GM19372 (cell line): Measurements from ENCODE around the gene CFD.
"Not testable (repeated sequence)": the region's sequence is repeated elsewhere in the genome, so short reads cannot be mapped to it uniquely, and the experiment has no call there.

Experiments
- ATAC-seq: cut with Tn5 transposase; IDR thresholded peaks from one replicate; pipeline ENCODE4 v1.9.1; 2021; ENCODE audit warnings: mild to moderate bottlenecking, low read depth, moderate library complexity; ENCODE audit not compliant: unreplicated experiment

The CFD gene

DNA sequence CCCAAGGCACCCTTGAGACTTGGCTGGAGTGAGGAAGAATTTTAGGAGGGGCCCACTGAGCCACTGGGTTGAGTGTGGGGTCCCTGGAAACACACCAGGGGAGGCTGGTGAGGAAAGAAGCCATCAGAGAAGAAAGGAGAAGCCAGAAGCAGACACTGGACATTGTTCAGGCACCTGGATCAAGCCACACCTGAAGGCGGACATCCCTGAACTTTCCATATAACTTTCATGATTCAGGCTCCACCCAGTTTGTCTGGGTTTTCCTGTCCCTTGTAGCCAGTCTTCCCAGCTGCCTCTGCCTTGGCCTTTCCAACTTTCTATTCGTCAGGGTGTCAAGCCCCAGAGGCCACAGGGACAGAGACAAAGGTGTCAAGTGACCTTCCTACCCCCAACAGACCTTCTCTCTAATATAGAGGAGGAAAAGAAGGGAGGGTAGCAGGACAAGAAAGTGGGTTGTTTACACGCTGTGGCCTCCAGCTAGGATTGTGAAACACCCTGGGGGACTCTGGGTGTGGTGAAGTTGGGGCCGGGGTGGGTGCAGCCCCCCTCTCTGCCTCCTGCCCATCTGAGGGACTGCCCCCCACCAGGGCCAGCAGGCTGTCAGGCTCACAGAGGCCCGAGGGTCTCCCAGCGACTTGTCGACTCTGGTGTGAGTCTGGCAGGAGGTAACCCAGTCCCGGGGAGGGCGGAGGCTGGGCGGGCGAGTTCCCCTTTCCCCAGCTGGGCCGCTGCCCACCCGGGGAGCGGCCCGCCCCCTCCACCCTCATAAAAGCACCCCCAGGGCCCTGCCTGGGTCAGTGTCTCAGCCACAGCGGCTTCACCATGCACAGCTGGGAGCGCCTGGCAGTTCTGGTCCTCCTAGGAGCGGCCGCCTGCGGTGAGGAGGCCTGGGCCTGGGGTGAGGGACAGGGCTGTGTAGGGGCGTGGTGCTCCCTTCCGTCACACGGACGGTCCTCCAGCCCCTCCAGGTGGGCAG, at the start of gene CFD:
CFD (plus strand) TSS at position 797 of the 976 bp plus-strand sequence; CDS start at position 823, 26 bp downstream.
- no peak for ATAC-seq

DNA sequence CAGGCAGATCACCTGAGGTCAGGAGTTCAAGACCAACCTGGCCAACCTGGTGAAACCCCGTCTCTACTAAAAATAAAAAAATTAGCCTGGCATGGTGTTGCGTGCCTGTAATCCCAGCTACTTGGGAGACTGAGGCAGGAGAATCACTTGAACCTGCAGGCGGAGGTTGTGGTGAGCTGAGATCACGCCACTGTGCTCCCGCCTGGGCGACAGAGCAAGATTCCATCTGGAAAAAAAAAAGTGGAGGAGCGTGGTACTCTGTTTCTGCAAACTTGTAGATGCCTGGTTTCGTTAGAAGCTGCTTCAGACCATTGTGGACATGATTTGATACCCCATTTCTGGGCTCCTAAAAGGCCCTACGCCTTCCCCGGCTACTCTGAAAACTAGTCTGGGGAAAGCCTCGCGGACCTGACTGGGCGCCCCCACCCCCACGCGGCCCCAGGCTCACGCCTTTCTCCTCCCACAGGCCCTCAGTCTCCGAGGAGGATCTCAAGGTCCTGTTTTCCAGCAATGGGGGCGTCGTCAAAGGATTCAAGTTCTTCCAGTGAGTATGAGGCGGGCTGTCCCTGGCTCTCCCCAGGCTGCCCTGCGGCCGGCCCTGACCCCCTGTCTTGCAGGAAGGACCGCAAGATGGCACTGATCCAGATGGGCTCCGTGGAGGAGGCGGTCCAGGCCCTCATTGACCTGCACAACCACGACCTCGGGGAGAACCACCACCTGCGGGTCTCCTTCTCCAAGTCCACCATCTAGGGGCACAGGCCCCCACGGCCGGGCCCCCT, 49.2 kb upstream of the CFD start:
- ATAC-seq = no peak

DNA sequence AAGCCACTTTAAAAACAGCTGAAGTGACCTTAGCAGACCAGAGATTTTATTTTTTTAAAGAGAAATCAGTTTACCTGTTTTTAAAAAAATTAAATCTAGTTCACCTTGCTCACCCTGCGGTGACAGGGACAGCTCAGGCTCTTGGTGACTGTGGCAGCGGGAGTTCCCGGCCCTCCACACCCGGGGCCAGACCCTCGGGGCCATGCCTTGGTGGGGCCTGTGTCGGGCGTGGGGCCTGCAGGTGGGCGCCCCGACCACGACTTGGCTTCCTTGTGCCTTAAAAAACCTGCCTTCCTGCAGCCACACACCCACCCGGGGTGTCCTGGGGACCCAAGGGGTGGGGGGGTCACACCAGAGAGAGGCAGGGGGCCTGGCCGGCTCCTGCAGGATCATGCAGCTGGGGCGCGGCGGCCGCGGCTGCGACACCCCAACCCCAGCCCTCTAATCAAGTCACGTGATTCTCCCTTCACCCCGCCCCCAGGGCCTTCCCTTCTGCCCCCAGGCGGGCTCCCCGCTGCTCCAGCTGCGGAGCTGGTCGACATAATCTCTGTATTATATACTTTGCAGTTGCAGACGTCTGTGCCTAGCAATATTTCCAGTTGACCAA, 48.5 kb upstream of the CFD start:
- ATAC-seq = no peak

DNA sequence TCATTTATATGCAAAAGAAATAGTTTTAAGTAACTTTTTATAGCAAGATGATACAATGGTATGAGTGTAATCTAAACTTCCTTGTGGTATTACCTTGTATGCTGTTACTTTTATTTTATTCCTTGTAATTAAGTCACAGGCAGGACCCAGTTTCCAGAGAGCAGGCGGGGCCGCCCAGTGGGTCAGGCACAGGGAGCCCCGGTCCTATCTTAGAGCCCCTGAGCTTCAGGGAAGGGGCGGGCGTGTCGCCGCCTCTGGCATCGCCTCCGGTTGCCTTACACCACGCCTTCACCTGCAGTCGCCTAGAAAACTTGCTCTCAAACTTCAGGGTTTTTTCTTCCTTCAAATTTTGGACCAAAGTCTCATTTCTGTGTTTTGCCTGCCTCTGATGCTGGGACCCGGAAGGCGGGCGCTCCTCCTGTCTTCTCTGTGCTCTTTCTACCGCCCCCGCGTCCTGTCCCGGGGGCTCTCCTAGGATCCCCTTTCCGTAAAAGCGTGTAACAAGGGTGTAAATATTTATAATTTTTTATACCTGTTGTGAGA, 47.9 kb upstream of the CFD start:
- no peak for ATAC-seq

DNA sequence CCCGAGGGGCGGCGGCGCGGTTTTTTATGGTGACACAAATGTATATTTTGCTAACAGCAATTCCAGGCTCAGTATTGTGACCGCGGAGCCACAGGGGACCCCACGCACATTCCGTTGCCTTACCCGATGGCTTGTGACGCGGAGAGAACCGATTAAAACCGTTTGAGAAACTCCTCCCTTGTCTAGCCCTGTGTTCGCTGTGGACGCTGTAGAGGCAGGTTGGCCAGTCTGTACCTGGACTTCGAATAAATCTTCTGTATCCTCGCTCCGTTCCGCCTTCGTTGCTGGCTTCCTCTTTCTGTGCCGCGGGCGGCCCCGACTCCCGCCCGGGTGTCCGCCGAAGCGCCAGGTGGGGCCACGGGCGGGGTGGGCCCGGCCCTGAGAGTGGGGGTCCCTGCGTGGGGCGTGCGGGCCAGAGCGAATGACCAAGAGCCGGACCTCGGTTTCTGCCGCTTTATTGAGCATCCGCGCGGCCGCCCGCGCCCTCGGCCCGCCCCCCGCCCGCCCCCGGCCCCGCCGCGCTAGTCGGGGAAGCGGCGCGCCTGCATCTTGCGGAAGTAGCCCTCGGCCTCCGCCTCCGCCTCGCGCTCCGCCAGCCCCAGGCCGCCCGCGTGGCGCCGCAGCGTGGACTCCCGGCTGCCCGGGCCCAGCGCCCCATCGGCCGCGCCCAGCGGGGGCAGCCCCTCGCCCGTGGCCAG, 47.3 kb upstream of the CFD start:
- ATAC-seq = no peak

DNA sequence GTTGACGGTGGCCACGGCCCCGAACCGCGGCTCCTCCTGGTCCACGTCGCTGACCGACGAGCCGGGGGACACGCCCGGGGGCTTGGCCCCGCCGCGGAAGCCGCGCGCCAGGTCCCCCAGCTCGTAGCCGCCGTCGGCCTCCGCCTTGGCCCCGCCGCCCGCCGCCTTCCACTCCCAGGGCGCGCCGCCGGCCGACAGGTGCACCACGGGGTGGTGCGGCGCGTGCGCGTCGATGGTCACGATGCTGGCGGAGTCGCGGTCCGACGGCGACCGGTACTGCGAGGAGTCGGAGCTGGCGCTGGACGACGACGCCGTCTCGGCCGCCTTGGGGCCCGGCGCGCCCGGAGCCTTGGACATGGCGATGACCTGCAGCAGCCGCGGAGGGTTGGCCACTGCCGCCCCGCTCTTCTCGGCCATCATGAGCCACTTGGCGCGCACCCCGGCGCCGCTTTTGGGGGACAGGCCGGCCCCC, 46.7 kb upstream of the CFD start:
- ATAC-seq = no peak

DNA sequence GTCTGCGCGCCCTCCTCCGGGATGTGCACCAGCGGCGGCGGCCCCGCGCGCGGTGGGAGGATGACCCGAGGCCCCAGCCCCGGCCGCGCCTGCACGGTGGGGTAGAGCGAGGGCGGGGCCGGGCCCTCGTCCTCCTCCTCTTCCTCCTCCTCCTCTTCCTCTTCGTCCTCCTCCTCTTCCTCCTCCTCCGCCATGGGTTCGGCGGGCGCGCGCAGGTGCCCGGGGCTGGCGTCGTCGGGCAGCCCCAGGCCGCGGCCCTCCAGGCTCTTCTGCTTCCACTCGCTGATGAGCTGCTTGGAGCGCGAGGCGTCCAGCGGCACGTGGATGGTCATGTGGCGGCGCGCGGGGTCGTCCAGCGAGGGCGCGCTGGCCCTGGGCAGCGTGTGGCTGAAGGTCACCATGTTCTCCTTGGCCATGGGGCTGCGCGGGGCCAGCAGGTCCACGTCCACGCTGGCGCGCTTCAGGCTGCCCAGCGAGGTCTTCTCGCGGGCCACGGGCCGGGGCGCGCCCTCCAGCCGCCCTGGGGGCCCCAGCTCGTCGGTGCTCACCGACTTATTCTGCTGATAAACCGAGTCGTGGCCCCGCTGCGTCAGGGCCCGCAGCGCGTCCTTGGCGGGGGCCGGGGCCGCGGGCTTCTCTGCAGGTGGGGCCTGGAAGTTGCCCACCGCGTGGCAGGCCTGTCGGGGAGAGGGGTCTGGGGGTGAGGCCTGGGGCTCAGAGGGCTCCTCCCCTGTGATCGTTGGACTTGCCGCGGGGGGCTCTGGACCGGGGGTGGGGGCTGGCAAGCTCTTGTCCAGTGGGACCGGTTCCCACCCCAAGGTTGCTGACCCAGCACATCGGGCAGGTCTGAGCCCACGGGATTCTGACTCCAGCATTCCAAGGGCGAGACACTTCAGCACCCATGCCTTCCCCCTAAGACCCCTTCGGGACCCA, 46.0 kb upstream of the CFD start:
- ATAC-seq = no peak

DNA sequence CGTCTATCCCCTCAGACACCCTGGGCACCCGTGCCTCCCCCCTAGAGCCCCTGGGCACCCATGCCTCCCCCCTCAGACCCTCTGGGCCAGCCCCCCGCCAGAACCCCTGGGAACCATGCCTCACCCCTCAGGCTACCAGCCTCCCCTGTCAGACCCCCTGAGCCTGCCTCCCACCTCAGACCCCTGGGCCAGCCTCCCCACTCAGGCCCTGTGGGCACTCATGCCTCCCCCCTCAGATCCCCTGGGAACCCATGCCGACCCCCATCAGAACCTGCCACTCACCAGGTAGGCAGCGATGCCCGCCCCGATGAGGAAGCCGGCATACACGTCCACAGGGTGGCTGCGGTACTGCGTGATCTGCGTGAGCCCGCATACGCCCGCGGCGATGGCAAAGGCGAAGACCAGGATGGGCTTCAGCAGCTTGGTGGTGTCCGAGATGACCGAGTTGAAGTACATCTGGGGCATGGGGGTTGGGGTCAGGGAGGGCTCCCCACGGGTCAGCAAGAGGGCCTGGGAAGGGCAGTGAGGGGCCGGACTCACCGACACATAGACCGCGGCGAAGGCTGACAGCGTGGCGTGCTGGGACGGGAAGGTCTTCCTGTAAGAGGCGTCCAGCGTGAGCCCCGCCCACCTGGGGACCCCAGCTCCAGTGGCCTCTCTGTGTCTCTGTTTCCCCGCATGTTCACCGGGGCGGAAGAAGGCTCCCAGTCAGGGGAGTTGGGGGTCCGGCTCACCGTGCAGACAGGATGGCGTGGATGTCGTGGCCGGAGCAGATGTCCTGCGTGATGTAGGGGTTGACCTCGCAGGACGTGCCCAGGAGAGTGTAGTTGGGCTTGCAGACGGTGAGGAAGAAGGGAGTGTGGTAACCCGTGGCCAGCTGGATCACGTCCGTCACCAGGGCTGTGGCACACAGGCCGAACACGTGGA, 45.0 kb upstream of the CFD start:
- ATAC-seq = no peak

DNA sequence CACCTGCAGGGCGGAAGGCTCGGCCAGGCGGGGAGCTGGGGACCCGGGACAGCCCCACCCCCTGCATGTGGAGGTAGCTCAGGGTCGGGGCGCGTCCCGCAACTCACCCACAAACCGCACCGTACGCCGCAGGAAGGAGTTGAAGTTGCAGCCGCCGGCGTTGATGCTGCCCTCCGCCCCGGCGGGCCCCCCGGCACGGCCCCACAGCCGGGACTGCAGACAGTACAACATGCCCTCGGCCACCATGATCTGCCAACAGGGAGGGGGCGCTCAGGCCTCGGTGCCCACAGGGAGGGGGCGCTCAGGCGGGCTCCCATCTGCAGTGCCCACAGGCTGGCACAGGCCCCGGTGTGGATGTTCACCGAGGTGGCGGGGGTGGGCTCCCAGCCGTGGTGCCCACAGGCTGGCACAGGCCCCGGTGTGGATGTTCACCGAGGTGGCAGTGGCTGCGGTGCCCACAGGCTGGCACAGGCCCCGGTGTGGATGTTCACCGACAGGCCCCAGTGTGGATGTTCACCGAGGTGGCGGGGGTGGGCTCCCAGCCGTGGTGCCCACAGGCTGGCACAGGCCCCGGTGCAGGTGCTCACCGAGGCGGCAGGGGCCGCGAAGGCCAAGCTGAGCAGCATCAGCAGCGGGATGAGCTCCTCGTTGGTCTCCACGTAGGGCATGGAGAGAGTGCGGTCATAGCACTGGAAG, 44.2 kb upstream of the CFD start:
- ATAC-seq = no peak

DNA sequence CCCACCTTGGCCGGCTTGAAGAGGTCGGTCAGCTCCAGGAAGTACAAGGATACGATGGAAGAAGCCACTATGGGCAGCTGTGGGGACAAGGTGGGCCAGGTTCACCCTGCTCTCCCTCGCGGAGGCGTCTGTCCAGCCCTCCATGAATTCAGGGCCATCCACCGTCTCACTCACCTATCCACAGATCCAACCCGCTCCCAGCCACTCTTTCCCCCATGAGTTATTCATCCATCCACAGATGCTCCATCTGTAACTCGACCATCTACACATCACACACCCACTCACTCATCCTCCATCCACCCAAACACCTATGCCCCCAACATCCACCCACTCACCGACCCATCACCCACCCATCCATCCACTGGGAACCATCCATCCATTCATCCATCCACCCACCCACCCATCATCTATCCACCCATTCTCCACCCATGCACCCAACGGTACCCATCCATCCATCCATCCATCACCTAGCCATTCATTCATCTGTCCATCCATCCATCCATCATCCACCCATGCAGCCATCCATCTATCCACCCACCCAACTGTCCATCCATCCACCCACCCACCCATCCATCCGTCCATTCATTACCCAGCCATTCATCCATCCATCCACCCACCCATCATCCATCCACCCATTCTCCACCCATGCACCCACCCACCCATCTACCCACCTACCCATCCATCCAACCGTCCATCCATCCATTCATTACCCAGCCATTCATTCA, 43.5 kb upstream of the CFD start:
- no peak for ATAC-seq

DNA sequence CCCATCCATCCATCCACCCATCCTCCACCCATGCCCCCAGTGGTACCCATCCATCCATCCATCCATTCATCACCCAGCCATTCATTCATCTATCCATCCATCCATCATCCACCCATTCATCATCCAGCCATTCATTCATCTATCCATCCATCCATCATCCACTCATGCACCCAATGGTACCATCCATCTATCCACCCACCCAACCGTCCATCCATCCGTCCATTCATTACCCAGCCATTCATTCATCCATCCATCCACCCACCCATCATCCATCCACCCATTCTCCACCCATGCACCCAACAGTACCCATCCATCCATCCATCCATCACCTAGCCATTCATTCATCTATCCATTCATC, 43.0 kb upstream of the CFD start:
- ATAC-seq = no peak

DNA sequence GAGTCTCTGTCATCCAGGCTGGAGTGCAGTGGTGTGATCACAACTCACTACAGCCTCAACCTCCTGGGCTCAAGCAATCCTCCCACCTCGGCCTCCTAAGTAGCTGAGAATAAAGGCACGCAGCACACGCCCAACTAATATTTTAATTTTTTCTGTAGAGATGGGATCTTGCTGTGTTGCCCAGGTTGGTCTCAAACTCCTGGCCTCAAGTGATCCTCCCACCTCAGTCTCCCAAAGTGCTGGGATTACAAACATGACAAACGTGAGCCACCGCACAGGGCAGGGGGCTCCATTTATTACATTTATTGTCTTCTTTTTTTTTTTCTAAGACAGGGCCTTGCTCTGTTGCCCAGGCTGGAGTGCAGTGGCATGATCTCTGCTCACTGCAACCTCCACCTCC, 39.3 kb upstream of the CFD start:
- not testable (repeated sequence) for ATAC-seq

DNA sequence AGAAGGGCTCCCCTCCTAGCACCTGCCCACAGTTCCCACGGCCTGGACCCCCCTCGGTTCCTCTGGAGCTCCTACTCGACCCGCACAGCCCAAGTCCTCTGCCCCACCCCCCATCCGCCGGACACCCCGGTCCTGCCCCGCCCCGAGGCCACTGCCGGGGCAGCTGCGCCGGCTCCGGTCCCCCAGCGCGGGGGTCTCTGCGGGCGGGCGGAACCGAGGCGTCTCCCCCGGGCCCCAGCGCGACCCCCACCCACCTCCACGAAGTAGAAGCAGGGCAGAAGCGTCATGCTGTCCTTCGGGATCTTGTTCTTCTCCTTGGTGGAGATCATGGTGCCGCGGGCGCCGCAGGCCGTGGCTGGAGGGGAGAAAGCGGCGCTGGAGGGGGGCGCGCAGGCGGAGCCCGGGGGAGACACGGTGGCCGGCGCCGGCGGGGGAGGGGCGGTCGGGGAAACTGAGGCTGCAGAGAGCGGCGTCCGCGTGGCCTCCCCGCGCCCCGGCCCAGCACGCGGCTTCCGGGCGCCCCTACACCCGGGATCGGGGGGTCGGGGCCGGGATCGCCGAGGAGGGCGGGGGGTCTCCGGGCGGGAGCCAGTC, 38.1 kb upstream of the CFD start:
- ATAC-seq = no peak

DNA sequence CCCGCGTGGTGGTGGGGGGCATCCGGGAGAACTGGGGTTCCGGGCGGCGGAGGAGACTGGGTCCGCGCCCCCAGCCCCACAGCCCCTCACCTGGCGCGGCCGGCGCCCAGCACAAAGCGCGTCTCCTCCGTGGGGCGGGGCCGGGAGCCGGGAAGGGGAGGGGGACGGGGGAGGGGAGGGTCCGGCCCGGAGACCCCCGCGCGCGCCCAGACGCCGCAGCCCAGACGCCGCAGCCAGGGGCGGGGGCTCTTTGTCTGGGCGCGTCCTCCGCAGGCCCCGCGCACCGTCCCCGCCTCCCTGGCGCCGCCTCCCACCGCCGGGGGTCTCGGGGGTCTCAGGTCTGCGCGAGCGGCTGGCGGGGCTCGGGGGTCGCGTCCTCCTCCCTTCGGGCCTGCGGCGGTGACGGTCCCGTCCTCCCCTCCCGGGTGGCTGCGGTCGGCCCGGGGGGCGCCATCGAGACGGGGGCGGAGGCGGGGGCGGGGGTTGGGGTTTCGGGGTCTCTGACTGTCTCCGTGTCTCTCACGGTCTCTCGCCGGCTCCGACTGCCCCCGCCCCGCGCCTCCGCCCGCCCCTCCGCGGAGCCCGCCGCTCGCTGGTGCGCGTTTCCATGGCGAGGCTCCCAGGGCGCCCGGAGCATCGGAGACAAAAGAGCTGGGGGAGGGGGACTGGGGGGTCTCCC, 37.5 kb upstream of the CFD start, which contains the start of gene PLPPR3:
PLPPR3 (minus strand) TSS at position 131 of the 679 bp plus-strand sequence. CDS start 396 bp downstream, outside the sequence.
- ATAC-seq = no peak

DNA sequence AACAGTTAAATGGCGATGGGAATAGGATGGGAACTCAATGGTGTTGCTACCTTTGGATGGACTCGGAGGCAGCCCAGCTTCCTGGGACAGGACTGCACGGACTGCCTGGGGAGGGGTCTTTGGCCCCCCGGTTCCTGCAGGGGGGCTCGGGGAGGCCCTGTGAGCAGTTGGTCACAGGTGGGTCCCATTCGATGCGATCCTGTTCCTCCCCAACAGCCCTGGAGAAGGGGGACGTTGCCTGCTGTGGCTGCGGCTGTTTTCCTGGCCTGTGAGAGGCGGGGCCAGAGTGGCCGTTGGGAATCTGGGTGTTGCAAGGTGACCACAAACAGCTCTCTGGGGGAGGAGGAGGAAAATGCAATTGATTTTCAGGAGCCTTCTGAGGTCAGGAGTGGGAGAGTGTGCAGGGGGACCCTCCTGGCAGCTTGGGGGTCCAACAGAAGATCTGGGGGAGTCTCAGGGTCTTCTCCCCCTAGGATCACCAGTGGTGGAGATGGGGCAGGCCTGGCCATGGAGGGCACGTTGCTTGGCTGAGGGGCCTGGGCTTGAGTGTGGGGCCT, 35.8 kb upstream of the CFD start:
- no peak for ATAC-seq
